HG03469 (cell line): Measurements from ENCODE around the gene RNF5.
A peak's percentile ranks its signal among the peaks of the same experiment; 100 is the strongest.
"Not testable (repeated sequence)": the region's sequence is repeated elsewhere in the genome, so short reads cannot be mapped to it uniquely, and the experiment has no call there.

Source experiments
- ATAC-seq: cut with Tn5 transposase; IDR thresholded peaks from one replicate; pipeline ENCODE4 v1.9.1; 2021; ENCODE audit warnings: mild to moderate bottlenecking, moderate library complexity, moderate number of reproducible peaks; ENCODE audit not compliant: unreplicated experiment

Gene RNF5

GRCh38 chr6:32177788-32178546 is at the start of gene RNF5:
RNF5 (plus strand) TSS chr6:32178405; CDS start chr6:32178512, 107 bp downstream.
- peak; percentile 71 for ATAC-seq

- ATAC-seq: no peak
Measured at GRCh38 chr6:32128751-32129296, 49.4 kb upstream of the RNF5 start.

DNA sequence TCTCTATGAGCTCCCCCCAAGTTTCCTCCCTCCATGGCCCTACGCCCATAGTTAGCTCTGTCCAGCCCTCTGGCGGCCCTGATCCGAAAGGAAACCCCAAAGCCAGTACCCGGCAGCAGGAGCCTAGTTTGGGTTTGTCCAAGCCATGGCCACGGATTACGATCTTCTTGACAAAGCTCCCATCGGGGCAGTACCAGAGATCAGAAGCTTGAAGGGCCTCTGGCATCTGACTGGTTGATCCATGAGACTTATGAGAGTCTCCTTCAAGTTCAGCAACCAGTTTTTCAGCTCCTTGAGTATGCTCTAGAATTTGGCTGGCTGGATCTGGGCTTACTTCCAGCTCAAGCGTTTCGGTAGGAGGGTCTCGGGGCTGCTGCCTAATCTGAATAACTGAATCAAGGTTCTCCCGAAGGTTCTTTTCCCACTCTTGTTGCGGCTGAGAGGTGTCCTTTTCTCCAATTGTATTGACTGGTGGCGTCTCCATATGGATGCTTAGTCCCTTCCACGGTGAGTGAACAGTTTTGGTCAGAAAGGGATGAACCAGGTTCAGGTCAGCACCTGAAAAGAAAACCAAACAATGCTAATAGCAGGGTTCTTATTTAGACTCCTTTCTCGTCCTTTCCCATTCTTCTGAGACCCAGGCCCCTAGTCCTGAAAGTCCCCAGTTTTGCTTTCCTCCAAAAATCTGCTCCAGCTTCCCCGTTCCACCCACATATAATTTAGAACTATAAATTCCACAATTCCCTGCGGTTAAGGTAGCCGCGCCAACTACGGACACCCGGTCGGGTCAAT is 48.7 kb upstream of the RNF5 start:
- no peak for ATAC-seq

GRCh38 chr6:32131439-32131948 is 46.7 kb upstream of the RNF5 start:
- no peak for ATAC-seq

- ATAC-seq: no peak
Measured at GRCh38 chr6:32132110-32132509, 46.1 kb upstream of the RNF5 start.

DNA sequence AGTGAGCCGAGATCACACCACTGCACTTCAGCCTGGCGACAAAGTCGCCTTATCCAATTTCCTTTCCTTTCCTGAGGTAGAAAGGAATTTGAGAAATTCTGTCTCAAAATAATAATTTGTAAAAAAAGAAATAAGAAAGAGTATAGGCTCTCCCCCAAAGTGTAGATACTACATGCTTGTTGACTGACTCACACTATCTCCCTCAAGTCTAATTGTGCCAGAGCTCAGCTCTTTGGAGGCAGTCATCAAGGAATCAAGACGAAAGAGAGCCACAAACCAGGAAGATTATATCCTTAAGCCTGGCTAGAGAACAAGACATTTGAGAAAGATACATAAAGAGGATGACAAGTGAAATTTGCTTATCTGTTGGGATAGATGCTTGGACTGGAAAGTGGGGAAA is 44.4 kb upstream of the RNF5 start:
- no peak for ATAC-seq

DNA sequence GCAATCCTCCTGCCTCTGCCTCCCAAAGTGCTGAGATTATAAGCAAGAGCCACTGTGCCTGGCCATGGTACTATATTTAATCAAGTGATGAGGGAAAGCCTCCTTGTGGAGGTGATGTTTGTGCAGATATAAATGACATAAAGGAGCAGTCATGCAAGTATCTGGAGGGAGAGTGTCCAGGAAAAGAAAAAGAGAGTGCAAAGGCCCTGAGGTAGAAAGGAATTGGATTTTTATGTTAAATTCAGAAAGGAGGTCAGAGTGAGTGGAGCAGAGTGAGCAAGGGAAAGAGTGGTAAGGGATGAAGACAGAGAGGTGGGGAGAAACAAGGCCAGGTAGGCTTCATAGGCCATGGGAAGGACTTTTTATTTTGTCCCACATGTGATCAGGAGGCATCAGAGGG is 40.8 kb upstream of the RNF5 start:
- no peak for ATAC-seq

GRCh38 chr6:32139590-32139989 is 38.6 kb upstream of the RNF5 start:
- no peak for ATAC-seq

DNA sequence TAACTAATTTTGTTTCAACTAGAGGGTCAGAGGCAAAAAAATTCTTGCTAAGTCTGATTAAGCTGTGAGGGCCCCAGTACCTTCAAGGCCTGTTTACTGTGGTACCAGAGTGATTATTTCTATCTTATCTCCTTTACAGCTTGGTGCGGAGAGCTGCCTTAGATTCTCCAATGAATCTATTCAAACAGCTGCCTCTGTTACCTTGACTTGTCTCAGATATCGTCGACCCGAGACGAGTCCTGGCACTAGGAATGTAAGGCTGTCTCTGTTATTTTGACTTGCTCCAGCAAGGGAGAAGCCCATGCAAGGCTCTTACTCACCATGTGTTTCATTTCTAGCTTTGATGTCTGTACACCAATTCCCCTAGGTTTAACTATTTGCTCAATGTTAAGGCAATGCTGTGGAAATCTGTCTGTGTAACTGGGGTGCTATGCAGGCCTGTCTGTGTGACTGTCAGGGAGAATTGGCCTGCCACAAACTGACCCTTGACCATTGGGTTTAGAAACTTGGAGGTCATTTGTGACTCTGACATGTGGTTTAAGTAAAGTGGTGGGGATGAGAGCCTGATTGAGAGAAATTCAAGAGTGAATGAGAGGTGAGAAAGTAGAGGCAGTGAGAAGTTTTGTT is 37.7 kb upstream of the RNF5 start:
- no peak for ATAC-seq

- not testable (repeated sequence) for ATAC-seq
Measured at GRCh38 chr6:32144238-32144637, 34.0 kb upstream of the RNF5 start.

- no peak for ATAC-seq
Measured at GRCh38 chr6:32146287-32146686, 31.9 kb upstream of the RNF5 start.

- no peak for ATAC-seq
Measured at GRCh38 chr6:32146687-32147086, 31.5 kb upstream of the RNF5 start.

GRCh38 chr6:32147401-32148132 is 30.6 kb upstream of the RNF5 start:
- no peak for ATAC-seq

- ATAC-seq: no peak
Measured at GRCh38 chr6:32148289-32149091, 29.7 kb upstream of the RNF5 start.

DNA sequence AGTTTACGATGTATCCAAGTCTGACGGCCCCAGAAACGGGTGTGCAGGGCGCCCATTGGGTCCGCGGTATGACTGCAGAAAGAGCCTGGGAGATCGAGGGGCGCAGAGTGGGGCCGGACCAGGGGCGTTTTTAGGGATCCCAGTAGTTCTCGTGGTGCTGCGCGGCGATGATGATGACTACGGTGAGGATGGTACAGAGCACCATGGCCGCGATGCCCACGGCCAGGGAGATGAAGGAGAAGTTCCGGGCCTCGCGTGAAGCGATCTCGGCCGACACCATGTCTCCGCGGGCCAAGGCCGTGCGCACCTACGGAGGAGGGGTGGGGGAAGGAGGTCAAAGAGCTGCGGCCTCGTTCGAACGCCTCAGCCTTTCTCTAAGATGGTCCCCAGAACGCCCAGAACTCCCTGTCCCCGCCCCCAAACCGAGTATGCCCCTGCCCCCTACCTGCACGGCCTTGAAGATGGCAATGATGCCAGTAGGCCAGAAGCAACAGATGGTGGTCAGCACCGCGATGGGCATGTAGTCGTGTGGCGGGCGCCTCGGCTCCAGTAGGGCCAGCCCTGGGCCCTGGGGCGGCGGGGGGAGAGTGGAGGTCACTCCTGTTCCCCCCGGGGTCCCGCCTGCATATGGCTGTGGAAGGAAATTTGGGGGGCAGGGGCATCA is 29.0 kb upstream of the RNF5 start:
- ATAC-seq: no peak

DNA sequence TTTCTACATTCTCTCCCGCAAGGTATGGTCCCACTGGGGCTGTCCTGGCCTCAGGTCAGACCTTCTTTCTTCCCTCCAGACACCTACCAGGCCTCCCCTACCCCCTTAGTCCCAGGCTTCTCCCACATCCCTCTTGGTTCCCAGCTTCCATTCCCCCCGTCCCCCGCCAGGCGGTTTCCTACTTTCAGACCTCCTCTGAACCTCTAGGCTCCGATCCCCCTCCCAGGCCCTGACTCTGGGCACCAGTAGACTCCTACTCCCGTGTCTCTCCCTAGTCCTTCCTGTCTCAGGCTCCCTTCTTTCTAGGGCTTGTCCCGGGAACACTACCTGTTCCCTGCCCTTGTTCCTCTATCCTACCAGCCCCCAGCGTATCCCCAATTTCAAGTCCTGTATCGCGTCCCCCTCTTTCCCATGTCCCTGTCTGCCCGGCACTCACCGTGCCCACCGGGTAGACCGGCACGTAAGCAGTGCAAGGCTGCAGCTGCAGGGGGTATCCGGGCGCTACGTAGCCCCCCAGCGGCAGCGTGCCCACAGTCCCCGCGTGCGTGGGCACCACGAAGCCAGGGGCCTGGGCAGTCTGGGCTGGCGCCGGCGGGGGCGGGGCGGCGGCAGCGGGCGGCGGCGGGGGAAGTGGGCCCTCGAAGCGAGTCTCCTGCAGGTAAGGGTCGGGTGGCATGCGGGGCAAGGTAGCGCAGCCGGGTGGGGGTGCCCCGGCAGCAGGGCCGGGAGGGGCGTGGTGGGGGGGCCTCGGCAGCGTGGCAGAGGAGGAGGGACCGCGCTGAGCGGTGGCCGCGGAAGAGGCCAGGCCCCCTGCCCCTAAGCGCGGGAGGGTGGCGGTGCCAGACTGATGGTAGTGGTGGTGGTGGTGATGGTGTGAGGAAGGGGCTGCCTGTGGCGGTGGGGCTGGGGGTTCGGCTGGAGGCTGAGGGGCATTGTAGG is 28.0 kb upstream of the RNF5 start:
- ATAC-seq: no peak

- ATAC-seq: no peak
Measured at GRCh38 chr6:32151181-32151862, 26.9 kb upstream of the RNF5 start.
